ENCODE results near the gene EXOC4. TPM values are rescaled to one million over a fixed set of nuclear protein-coding genes. Genes with fewer than 3 reads are reported as not detected.

EXOC4 gene
- total and polyA plus RNA-seq, 2 donors (not counting 3 experiments of a cell fraction or from before 2014, with no cell fraction given), result 20.3 to 73.1 TPM

DNA sequence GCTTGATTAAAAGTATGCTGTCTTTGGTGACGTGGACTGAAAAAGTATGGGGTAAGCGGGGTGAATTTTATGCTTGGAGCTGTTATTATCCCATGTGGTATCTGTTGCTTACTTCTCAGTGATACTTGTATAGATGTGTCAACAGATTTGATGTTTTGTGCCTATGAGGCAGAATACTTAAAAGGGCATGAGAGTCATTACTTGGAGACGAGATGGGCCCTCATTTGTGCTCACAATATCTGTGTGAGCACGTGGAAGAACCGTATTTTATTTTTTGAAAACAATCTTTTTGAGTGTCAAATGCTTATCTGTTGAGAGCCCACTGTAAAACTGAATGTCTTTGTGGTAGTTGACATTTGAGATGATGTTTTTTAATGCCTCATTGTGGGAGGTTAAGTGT lies 281.9 kb downstream of the EXOC4 start:
- Histone ChIP-seq H3K4me1 (ENCODE audit: control insufficient read depth, extremely low read depth, insufficient read depth, low read length) (no peaks in the 10 kb centered on the region), H3K9me1 (replicated peaks; ENCODE audit: control insufficient read depth, extremely low read depth, insufficient read depth, low read length) (no peaks in the 10 kb centered on the region), H4K20me1 (replicated peaks; ENCODE audit: control insufficient read depth, extremely low read depth, insufficient read depth, low read length) (no peaks in the 10 kb centered on the region), H3K4me3 (replicated peaks in 1 of 3; ENCODE audit: insufficient read depth in 1 of 3, low read depth in 1 of 3, low read length in 3 of 3) (no peak overlapping the region), H2AFZ (ENCODE audit: low read depth, low read length) (no peak overlapping the region), H3K27me3 (ENCODE audit: control insufficient read depth in 2 of 2, insufficient read depth in 2 of 2, low read length in 2 of 2) (no peaks in the 10 kb centered on the region), H3K36me3 (ENCODE audit: control insufficient read depth in 2 of 2, extremely low read depth in 1 of 2, insufficient read depth in 2 of 2, low read length in 2 of 2) (no peaks in the 10 kb centered on the region), H3K9ac (replicated peaks; ENCODE audit: extremely low read depth, insufficient read depth, low read length) (no peak overlapping the region), H3K27ac (ENCODE audit: insufficient read depth, low read depth, low read length) (no peak overlapping the region), H3K79me2 (ENCODE audit: control insufficient read depth, insufficient read depth, low read length) (no peaks in the 10 kb centered on the region), H3K4me2 (ENCODE audit: insufficient read depth, low read length) (no peak overlapping the region), H3K9me3 (replicated peaks; ENCODE audit: control insufficient read depth, insufficient read depth, low read length) (no peaks in the 10 kb centered on the region)
- dilution Hi-C loops (cut with MboI; ENCODE audit: extremely low pct_ligation_motif_present, low sequenced_read_pairs), result no loop called here
- TF ChIP-seq EZH2 (IDR thresholded peaks at IDR 0.05; ENCODE audit: borderline replicate concordance, low read depth, low read length, severe bottlenecking) (no peak), POLR2AphosphoS5 (IDR thresholded peaks at IDR 0.05; ENCODE audit: insufficient read depth, low read depth, low read length) (no peak), FOS (IDR thresholded peaks at IDR 0.05; ENCODE audit: borderline replicate concordance, insufficient read depth, low read length) (no peak), MYC (IDR thresholded peaks at IDR 0.05; ENCODE audit: low read depth, low read length) (no peak), POLR2A (IDR thresholded peaks at IDR 0.05; ENCODE audit: low read depth, low read length) (no peak), GATA2 (IDR thresholded peaks at IDR 0.05; ENCODE audit: insufficient read depth, insufficient read length, low read depth, low read length) (no peak), JUN (IDR thresholded peaks at IDR 0.05; ENCODE audit: borderline replicate concordance, insufficient read depth, insufficient read length, low read depth) (no peak)
- TF ChIP-seq, protein P1, sequence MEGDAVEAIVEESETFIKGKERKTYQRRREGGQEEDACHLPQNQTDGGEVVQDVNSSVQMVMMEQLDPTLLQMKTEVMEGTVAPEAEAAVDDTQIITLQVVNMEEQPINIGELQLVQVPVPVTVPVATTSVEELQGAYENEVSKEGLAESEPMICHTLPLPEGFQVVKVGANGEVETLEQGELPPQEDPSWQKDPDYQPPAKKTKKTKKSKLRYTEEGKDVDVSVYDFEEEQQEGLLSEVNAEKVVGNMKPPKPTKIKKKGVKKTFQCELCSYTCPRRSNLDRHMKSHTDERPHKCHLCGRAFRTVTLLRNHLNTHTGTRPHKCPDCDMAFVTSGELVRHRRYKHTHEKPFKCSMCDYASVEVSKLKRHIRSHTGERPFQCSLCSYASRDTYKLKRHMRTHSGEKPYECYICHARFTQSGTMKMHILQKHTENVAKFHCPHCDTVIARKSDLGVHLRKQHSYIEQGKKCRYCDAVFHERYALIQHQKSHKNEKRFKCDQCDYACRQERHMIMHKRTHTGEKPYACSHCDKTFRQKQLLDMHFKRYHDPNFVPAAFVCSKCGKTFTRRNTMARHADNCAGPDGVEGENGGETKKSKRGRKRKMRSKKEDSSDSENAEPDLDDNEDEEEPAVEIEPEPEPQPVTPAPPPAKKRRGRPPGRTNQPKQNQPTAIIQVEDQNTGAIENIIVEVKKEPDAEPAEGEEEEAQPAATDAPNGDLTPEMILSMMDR (IDR thresholded peaks at IDR 0.05; ENCODE audit: extremely low read depth in 1 of 2, insufficient read depth in 1 of 2, low read depth in 1 of 2, low read length in 2 of 2), result no peak
- TF ChIP-seq, protein P2, sequence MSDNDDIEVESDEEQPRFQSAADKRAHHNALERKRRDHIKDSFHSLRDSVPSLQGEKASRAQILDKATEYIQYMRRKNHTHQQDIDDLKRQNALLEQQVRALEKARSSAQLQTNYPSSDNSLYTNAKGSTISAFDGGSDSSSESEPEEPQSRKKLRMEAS (IDR thresholded peaks at IDR 0.05; ENCODE audit: insufficient read depth, insufficient read length), result no peak
- FAIRE-seq, result no peak
- intact Hi-C loops (cut with micrococcal nuclease), result no loop called here
- DNase-seq (ENCODE audit: low read depth, low spot score), result no peak
- CTCF ChIA-PET, result no interaction called here
- POLR2A ChIA-PET, result no interaction called here
- no TSS peak for BruUV-seq (replicated peaks)
